HG02642 (cell line): ENCODE data around the gene ARFRP1.
"Not testable (repeated sequence)": the region's sequence is repeated elsewhere in the genome, so short reads cannot be mapped to it uniquely, and the experiment has no call there.

Experiments
- ATAC-seq: cut with Tn5 transposase; IDR thresholded peaks from one replicate; pipeline ENCODE4 v1.9.1; 2021; ENCODE audit warnings: mild to moderate bottlenecking; ENCODE audit not compliant: unreplicated experiment, poor library complexity

Gene ARFRP1

DNA sequence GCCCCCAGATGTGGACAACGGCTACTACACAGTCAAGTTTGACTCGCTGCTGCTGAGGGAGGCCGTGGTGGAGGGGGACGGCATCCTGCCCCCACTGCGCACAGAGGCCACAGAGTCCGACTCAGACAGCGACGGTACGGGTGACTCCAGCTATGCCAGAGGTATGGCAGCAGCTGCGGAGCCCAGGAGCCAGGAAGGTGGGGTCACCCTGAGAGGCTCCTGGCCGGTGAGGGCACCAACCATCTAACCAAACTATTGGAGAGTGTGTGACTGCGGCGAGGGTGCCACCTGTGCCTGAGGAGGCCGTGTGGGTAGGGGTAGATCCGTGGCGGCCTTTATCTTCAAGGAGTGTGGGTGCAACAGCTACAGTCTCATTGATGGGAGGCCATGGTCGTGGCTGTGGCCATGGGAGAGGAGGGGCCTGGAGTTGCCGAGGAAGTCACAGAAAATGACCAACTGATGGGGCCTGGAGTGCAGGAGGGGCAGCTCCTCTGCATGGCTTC, 25.9 kb upstream of the ARFRP1 start:
- no peak for ATAC-seq

DNA sequence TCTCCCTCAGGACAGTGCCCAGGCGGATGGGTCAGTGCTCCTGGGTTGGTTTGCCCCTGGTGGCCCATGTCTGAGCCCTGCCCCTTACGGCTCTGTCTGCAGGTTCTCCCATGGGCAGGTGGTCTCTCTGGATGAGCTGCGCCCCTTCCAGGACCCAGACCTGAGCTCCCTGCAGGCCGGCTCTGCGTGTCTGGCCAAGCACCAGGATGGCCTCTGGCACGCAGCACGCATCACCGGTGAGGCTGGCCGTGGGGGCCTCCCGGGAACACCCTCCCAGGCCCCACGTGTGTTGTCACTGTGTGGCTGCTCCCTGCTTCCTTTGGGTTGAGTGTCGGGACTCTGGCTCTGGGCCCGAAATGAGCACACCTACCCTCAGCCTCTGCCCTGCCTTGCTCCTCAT, 25.3 kb upstream of the ARFRP1 start:
- no peak for ATAC-seq

DNA sequence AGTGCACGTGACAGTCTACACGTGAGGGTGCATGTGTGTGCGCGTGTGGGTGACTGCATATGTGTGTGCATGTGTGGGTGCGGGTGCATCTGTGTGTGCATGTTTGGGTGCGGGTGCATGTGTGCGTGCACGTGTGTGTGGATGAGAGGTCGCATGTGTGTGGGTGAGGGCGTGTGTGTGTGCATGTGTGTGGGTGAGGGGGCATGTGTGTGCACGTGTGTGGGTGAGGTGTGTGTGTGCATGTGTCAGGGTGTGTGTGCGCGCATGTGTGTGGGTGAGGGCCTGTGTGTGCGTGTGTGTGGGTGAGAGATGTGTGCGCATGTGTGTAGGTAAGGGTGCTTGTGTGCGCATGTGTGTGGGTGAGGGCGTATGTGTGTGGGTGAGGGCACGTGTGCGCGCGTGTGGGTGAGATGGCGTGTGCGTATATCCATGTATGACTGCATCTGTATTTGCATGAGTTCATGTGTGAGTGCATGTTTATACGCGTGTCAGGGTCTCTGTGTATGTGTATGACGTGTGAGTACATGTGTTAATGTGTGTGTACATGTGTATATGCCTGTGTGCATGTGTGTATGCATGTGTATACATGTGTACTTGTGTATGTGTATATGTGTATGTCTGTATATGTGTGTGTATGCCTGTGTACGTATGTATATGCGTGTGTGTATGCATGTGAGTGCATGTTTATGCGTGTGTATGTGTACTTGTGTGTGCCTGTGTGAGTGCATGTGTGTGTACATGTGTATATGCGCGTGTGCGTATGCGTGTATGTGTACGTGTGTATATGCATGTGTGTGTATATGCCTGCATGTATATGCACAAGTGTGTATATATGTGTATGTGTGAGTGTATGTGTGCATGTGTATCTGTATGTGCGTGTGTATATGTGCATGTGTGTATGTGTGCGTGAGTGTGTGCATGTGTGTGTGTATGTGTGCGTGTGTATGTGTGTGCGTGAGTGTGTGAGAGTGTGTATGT, 24.6 kb upstream of the ARFRP1 start:
- ATAC-seq, result no peak

DNA sequence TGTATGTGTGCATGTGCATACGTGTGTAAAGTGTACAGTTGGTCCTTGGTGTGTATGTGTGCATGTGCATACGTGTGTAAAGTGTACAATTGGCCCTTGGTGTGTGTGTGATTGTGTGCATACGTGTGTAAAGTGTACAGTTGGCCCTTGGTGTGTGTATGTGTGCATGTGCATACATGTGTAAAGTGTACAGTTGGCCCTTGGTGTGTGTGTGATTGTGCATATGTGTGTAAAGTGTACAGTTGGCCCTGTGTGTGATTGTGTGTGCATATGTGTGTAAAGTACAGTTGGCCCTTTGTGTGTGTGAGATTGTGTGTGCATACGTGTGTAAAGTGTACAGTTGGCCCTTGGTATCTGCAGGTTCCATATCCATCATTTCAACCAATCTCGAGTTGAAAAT, 23.6 kb upstream of the ARFRP1 start:
- ATAC-seq, result no peak

DNA sequence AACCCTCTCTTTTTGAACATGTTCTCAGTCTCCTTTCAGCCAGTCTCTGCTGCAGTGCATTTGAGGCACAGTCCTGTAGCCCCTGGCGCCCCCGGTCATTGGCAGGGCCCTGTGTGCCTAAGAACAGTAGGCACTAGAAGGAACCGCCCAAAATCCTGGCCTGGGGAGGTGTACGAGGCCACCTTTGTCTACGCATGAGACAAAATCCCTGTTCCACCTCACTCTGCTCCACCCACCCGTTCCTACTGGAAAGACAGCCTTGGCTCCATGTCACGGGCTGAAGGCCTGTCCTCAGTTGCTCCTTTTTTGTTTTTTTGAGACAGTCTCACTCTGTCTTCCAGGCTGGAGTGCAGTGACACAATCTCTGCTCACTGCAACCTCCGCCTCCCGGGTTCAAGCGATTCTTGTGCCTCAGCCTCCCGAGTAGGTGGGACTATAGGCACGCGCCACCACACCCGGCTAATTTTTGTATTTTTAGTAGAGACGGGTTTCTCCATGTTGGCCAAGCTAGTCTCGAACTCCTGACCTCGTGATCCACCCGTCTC, 22.5 kb upstream of the ARFRP1 start:
- ATAC-seq, result not testable (repeated sequence)

DNA sequence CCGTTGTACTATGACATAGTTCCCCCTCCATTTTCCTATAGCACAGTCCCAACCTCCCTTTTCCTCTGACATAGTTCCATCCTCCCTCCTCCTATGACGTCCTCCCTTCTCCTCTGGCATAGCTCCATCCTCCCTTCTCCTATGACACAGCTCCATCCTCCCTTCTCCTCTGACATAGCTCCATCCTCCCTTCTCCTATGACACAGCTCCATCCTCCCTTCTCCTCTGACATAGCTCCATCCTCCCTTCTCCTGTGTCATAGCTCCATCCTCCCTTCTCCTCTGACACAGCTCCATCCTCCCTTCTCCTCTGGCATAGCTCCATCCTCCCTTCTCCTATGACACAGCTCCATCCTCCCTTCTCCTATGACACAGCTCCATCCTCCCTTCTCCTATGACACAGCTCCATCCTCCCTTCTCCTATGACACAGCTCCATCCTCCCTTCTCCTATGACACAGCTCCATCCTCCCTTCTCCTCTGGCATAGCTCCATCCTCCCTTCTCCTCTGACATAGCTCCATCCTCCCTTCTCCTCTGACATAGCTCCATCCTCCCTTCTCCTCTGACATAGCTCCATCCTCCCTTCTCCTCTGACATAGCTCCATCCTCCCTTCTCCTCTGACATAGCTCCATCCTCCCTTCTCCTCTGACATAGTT, 15.3 kb upstream of the ARFRP1 start:
- ATAC-seq, result not testable (repeated sequence)

DNA sequence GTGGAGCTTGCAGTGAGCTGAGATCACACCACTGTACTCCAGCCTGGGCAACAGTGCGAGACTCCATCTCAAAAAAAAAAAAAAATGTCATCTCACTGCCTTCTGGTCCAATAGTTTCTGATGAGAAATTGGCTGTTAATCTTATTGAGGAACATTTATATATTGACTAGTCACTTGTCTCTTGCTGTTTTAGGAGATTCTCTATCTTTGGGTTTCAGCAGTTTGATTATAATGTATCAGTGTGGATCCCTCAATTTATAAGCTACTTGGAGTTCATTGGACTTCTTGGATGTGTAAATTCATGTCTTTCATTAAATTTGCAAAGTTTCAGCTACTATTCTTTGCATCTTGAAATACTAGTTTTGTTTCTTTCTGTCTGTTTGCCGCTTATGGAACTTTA, 11.2 kb upstream of the ARFRP1 start:
- ATAC-seq, result no peak

DNA sequence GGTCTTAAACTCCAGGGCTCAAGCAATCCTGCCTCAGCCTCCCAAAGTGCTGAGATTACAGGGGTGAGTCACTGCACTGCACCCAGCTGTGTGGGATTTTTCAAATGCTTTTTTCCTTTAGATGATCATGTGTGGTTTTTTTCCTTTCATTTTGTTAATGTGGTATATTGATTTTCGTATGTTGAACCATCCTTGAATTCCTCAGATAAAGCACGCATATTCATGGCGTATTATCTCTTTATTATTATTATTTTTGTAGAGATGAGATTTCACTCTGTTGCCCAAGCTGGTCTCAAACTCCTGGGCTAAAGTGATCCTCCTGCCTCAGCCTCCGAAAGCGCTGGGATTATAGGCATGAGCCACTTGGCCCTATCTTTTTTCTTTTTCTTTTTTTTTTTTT, 7.1 kb upstream of the ARFRP1 start:
- ATAC-seq, result no peak

DNA sequence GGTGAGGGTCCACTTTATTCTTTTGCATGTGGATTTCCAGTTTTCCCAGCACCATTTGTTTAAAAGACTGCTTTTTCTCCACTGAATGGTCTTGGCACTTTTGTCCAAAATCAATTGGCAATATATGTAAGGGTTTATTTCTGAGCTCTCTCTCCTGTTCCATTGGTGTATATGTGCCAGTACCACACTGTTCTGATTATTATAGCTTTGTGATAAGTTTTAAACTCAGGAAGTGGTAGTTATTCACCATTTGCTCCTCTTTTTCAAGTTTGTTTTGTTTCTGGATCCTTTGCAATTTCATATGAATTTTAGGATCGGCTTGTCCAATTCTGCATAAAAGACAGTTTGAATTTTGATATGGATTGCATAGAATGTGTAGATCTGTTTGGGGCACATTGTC, 4.4 kb upstream of the ARFRP1 start:
- ATAC-seq, result no peak

DNA sequence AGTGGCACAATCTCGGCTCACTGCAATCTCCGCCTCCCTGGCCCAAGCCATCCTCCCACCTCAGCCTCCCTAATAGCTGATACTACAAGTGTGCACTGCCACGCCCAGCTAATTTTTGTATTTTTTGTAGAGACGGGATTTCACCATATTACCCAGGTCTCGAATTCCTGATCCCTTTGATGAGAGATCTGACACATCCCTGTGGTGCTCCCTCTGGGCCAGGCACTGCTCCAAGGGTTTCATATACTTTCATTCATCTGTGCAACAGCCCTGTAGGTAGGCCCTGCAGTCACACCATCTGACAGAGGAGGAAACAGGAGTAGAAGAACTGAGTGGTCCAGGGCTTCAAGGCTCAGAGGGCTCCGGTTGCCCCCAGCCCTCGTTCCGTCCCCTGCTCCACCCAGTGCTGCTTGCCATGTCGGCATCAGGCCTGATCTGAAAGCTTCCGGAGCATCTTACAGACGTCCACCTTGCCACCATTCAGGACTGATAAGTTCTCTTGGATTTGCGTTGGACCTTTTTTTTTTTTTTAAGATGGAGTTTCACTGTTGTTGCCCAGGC, 3.4 kb upstream of the ARFRP1 start:
- no peak for ATAC-seq

DNA sequence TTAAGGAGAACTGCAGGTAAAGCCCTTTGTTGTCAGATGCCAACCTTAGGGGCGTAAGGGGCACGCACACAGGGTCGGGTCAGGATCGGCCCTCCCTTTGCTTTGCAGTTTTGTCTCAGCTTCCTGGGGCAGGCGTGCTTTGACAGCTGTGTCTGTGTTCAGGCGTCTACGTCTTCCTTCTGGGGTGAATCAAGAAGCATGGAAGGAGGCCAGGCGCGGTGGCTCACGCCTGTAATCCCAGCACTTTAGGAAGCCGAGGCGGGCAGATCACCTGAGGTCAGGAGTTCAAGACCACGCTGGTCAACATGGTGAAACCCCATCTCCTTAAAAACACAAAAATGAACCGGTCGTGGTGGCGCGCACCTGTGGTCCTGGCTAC, 1.4 kb upstream of the ARFRP1 start:
- no peak for ATAC-seq

DNA sequence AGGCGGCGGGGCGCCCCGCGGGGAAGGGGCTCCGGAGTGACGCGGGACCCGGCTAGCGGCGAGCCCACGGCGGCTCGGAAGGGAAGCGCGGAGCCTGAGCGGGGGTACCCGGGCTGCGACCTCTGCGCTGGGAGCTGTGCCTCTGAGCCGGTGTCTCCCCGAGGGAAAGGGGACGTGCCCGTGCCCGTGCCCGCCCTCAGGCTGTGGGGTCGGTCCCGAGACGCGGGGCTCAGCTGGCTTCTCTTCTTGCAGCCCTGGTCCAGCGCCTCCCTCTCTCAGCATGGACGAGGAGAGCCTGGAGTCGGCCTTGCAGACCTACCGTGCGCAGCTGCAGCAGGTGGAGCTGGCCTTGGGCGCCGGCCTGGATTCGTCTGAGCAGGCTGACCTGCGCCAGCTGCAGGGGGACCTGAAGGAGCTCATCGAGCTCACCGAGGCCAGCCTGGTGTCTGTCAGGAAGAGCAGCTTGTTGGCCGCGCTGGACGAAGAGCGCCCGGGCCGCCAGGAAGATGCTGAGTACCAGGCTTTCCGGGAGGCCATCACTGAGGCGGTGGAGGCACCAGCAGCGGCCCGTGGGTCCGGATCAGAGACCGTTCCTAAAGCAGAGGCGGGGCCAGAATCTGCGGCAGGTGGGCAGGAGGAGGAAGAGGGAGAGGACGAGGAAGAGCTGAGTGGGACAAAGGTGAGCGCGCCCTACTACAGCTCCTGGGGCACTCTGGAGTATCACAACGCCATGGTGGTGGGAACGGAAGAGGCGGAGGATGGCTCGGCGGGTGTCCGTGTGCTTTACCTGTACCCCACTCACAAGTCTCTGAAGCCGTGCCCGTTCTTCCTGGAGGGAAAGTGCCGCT, 749 bp upstream of the ARFRP1 start:
- ATAC-seq, result peak; percentile 16

DNA sequence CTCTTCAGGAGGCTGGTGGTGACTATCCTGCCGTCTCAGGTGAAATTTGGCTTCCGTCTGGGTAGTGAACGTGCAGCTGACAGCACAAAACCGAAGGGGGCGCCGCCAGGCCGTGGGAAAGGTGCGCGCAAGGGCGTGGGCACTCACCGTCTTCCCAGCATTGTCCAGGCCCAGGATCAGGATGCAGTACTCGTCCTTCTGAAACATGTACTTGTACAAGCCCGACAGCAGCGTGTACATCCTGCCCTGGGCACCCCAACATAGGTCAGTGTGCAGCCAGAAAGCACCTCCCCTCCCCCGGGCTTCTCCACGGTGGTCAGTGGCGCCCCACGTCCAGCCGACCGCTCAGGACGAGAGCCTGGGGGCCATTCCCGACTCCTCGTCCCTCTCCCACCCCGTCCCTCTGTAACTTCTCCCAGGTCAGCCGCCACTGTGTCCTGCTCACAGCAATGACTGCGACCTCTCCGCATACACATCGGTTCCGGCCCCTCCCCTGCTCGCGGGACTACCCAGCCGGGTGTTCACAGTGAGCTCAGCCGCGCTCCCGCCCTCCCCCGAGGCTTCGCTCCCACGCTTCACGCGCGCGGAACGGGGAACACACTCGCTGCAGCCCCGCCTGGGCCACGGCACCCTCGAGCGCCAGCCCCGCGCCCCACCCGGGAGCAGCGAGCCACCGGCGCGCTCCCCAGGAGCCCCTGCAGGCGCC, 771 bp downstream of the ARFRP1 start:
- ATAC-seq, result peak; percentile 24

DNA sequence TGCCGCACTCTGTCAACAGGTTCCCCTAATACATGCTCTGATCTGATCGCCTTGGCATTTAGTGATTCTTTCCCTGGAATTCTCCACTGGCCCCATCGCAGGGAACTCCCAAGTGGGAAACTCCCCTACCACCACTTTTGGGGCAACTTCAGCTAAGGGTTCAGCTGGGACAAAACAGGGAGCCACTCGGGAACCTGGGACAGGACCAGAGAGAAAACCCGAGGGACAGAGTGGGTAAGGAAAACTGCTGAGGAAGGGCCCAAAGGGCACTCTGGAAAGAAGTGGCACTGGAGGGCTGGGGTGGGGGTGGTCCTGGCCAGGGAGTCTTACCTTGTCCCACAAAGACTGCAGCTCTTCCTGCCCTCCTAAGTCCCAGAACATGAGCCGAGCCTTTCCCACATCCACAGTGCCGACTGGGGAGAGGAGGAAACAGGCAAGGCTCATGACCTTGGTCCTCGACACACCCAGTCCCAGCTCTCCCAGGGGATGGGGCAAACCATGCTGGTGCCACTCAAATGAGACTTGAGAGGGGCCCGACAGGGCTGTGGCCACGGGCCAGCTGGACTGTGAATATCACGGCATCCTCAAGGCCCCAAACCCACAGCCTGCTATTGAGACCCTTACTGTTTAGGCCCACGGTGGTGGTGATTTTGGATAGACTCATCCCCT, 1.6 kb downstream of the ARFRP1 start:
- ATAC-seq, result no peak

DNA sequence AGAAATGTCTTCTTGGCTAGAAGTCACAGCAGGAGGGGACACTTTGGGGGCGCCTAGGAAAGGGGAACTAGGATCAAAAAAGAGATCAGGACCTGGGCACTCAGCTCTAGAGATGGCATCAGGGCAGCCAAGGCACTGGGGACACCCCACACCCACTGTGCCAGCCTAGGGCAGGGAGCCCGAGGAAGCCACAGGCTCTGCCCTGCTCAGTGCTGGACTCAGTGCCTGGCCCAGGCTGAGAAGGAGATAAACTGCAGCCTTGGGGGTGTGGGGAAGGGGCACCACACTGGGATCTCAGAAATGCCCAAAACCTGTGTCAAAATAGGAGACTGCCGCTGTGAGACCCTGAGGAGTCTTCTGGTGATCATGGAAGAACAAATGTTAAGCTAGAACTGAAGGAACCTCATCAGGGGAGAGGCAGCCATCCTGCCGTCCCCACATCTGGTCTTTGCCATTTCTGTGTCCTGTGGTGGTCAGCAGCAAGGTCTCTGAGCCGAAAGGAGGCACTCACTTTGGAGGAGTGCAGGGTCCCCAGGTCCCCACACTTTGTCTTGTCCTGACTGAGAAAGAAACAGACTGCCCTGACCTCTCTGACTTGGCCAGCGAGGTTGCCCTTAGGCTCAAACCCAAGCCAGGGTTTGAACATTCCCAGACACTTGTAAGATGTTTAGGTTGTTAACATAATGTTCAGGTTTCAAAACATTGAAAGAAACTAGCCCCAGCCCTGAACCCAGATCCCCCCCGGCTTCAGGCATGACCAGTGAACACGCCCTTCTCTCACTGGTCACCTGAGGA, 2.3 kb downstream of the ARFRP1 start:
- ATAC-seq, result no peak

DNA sequence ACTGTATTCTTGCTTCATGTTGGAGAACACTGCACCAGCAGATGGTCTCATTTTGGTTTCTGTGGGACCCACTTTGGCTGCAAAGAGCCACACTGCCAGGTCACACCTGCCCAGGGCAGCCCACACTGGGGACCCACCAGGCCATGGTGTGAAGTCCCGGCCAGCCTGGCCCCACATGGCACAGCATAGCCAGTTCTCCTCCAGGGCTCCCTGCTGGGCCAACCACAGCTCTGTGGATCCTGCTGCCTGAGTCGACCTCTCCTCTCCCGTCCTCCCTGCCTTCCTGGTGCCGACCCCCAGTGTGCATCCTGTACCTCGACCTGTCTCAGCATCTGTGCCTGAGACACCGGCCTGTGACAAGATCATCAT, 3.0 kb downstream of the ARFRP1 start:
- no peak for ATAC-seq

DNA sequence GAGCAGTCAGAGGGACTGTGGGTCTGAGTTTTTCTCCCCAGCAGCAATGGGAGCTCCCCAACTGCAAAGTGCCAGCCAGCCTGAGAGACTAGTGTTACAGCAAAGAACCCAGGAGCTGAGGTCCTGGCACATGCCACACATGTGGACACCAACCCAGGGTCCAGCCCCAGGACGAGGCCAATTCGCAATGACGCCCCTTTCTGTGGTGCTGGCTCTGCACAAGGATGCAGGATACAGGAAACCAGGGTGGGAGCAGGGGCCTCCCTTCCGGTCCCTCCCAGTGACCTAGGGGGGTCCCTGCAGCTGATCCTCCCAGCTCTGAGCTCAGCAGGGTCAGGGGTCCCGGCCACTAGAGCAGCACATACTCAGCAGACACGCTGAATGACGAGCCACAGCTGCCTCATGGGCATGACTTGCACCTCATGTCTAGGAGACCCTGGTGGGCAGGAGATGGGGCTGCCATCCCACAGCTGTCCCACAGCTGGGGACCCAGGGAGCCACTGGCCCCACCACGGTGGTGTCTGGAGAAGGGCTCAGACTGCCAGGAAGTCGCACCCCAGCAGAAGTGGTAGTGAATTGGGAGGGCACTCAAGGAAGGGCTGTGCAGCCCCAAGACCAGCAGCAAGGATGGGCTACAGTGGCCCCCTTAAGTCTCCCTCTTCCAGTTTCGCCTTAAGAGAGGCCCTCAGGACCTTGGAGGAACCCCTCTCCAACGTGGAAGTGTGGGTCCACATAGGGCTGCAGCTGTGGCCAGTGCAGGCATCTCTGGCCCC, 3.6 kb downstream of the ARFRP1 start:
- no peak for ATAC-seq
